B cell (primary cell): ENCODE measurements around the gene PAPSS1. TPM values are rescaled to one million over a fixed set of nuclear protein-coding genes. Genes with fewer than 3 reads are reported as not detected.

Experiments used
- ATAC-seq: fragments of 200-7000 bp; cut with Tn5 transposase; one replicate; pipeline ENCODE4 v1.10.0; 2021; ENCODE audit warnings: low read depth, mild to moderate bottlenecking, moderate number of reproducible peaks, moderate library complexity
- CTCF ChIA-PET: fragments of 350-600 bp; sonication (Branson Sonifier 250); formaldehyde crosslinking; loops from one replicate; lab custom pipeline; 2021; ENCODE audit warnings: antibody characterized with exemption, inconsistent platforms; lab: Charles Lee
- POLR2A ChIA-PET: fragments of 350-600 bp; sonication (Branson Sonifier 250); formaldehyde crosslinking; loops from one replicate; lab custom pipeline; 2021; ENCODE audit warnings: antibody characterized with exemption; lab: Charles Lee
- DNase-seq: peaks from one replicate; pipeline ENCODE4 v3.0.0; 2013
- H2AFZ ChIP-seq: 2 replicates; pipeline ENCODE4 v1.6.1; 2012; ENCODE audit warnings: mild to moderate bottlenecking, low read depth, low read length; ENCODE audit not compliant: insufficient read depth, poor library complexity, severe bottlenecking
- H3K27ac ChIP-seq, 2 donors: 1 replicate in 1 of 2; 2 replicates in 1 of 2; pipeline ENCODE4 v1.5.1; 2012 to 2013; ENCODE audit warnings: low read length in 2 of 2, mild to moderate bottlenecking in 2 of 2, moderate library complexity in 1 of 2
- H3K27me3 ChIP-seq, 4 experiments: fragments of 200-600 bp in 1 of 4; sonication (generic) in 1 of 4; replicated peaks in 1 of 4; 1 replicate in 2 of 4; 2 replicates in 2 of 4; pipeline versions ENCODE4 v1.6.1 to v1.7.0; 2013 to 2016; ENCODE audit warnings: low read length in 3 of 4, mild to moderate bottlenecking in 2 of 4, mixed read lengths in 1 of 4, moderate library complexity in 1 of 4; ENCODE audit not compliant: insufficient read depth in 4 of 4, control insufficient read depth in 3 of 4; ENCODE audit errors: control extremely low read depth in 1 of 4
- H3K36me3 ChIP-seq, 2 experiments: replicated peaks in 1 of 2; 1 replicate in 1 of 2; 2 replicates in 1 of 2; pipeline versions ENCODE4 v1.6.1 to v1.7.1; 2013; ENCODE audit warnings: low read length in 1 of 2; ENCODE audit not compliant: insufficient read depth in 2 of 2, control insufficient read depth in 1 of 2; ENCODE audit errors: control extremely low read depth in 1 of 2, extremely low read depth in 1 of 2
- H3K4me1 ChIP-seq, 2 donors: fragments of 200-600 bp in 1 of 2; sonication (generic) in 1 of 2; 1 replicate in 1 of 2; 2 replicates in 1 of 2; pipeline versions ENCODE4 v1.5.1 to v1.6.1; 2013 to 2017; ENCODE audit warnings: low read length in 2 of 2; ENCODE audit not compliant: control insufficient read depth in 2 of 2, insufficient read depth in 2 of 2
- H3K4me2 ChIP-seq: replicated peaks from 2 replicates; pipeline ENCODE3; 2012; ENCODE audit warnings: mild to moderate bottlenecking, low read depth, low read length; ENCODE audit not compliant: poor library complexity, severe bottlenecking
- H3K4me3 ChIP-seq, 5 experiments: fragments of 200-600 bp in 1 of 5; sonication (generic) in 1 of 5; 1 replicate in 3 of 5; 2 replicates in 2 of 5; pipeline versions ENCODE4 v1.5.1 to v1.7.0; 2011 to 2016; ENCODE audit warnings: low read length in 4 of 5, mild to moderate bottlenecking in 4 of 5, low read depth in 2 of 5, control low read depth in 1 of 5, moderate library complexity in 1 of 5; ENCODE audit not compliant: insufficient read depth in 1 of 5; ENCODE audit errors: control extremely low read depth in 1 of 5, extremely low read depth in 1 of 5
- H3K79me2 ChIP-seq: fragments of 200-600 bp; sonication (generic); one replicate; pipeline ENCODE4 v1.6.0; 2016; ENCODE audit warnings: low read length; ENCODE audit not compliant: control insufficient read depth, insufficient read depth
- H3K9ac ChIP-seq: fragments of 200-600 bp; sonication (generic); 2 replicates; pipeline ENCODE4 v1.6.1; 2017; ENCODE audit warnings: mild to moderate bottlenecking, low read length, moderate library complexity
- H3K9me3 ChIP-seq, 3 donors: one replicate each; pipeline versions ENCODE4 v1.6.1 to v1.7.1; 2013; ENCODE audit warnings: low read length in 2 of 3; ENCODE audit not compliant: control insufficient read depth in 2 of 3, insufficient read depth in 1 of 3; ENCODE audit errors: control extremely low read depth in 1 of 3
- H4K20me1 ChIP-seq: 2 replicates; pipeline ENCODE4 v1.6.0; 2012; ENCODE audit warnings: mild to moderate bottlenecking, low read length; ENCODE audit not compliant: insufficient read depth, control insufficient read depth, poor library complexity, severe bottlenecking
- H3K27ac Mint-ChIP-seq: one replicate; pipeline ENCODE4 v1.8.0; 2021; ENCODE audit warnings: mixed read lengths
- H3K27me3 Mint-ChIP-seq: one replicate; pipeline ENCODE4 v1.8.0; 2021; ENCODE audit warnings: mixed read lengths
- H3K4me1 Mint-ChIP-seq: one replicate; pipeline ENCODE4 v1.8.0; 2021; ENCODE audit warnings: mixed read lengths
- H3K4me3 Mint-ChIP-seq: one replicate; pipeline ENCODE4 v1.8.0; 2021; ENCODE audit warnings: mixed read lengths
- H3K9me3 Mint-ChIP-seq: one replicate; pipeline ENCODE4 v1.8.0; 2022; ENCODE audit warnings: mixed read lengths; ENCODE audit not compliant: insufficient read depth
- EZH2 ChIP-seq: IDR thresholded peaks from 2 replicates; pipeline ENCODE4 v1.6.1; 2012; ENCODE audit warnings: borderline replicate concordance, low read depth, mild to moderate bottlenecking, moderate library complexity, low read length; ENCODE audit not compliant: insufficient read depth, poor library complexity, severe bottlenecking
- WGBS: methylation state at CpG from one replicate; pipeline ENCODE4 v1.1.5; 2013; ENCODE audit warnings: missing lambda C conversion rate; ENCODE audit not compliant: insufficient coverage; 5-methylcytosine and 5-hydroxymethylcytosine counted together
- intact Hi-C: fragments of 100-400 bp; cut with micrococcal nuclease; formaldehyde crosslinking; loops from one replicate; pipeline ENCODE4 v1.10.0; 2022
- polyA plus RNA-seq: library from polyadenylated mRNA; depleted of rRNA; stranded (reverse); fragments of >200 nt; gene quantifications from 2 replicates; pipeline ENCODE4 v1.2.3, GENCODE V29; 2012
- total RNA-seq, 2 donors: library from RNA; stranded (reverse); fragments of 120-200 nt in 1 of 2; gene quantifications; 1 replicate in 1 of 2; 2 replicates in 1 of 2; pipeline versions ENCODE4 v1.2.3 to v1.2.4, GENCODE V29; 2013 to 2022
- TF ChIP-seq, protein P1 (sequence below): fragments of 200-600 bp; IDR thresholded peaks from one replicate; pipeline ENCODE4 v1.8.0; 2022; ENCODE audit warnings: antibody characterized with exemption, mild to moderate bottlenecking

The PAPSS1 gene
- total and polyA plus RNA-seq, 2 donors (not counting 1 experiment from before 2014, with no cell fraction given): 21.4 to 33.9 TPM

DNA sequence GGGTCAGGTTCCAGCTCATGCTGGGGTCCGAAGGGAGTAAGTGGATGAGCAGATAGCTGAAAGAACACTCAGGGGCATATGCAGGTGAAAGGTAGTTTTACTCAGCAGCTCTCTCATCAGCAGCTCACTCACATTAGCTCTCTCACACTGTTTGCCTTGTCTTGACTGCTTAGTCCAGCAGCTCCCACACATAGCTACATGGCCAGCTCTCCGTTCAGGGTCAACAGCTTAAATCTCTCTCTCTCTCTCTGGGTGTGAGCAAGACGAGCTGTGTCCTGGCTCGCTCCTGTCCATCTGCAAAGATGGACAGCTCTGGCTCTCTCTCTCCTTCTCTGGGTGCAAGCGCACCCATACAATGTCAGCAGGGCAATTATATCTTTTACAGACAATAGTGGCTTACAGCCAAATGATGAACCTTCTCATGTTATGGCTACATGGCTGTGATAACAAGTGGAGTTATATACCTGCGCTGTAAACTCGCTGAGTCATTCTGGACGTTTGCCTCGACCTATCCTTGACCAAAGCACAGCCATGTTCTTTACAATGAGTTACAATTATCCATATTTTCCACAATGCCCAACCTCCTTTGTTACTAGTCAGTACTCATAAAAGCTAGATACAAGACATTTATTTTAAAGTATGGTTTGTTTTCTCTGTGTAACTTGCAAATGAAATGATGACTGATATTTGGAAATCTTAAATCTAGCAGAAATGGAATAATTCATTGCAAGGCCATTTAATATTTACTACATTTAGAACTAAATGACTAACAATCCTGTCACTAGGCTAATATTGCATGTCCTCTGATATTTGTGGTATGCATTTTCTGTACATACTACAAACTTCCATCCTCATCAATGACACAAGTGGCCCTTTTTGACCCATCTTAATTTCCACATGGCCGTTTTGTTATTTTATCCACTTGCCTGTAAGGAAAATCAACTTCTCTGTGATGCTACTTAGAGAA lies 9.3 kb downstream of the PAPSS1 start:
- peaks cover 68% of the 10 kb centered on the region for H3K79me2 ChIP-seq
- no peak overlapping the region for H3K27ac Mint-ChIP-seq
- H3K9me3 Mint-ChIP-seq: peaks cover 7% of the 10 kb centered on the region
- H3K36me3 ChIP-seq: no peaks in the 10 kb centered on the region
- H4K20me1 ChIP-seq: peaks cover 20% of the 10 kb centered on the region
- peaks cover 14% of the 10 kb centered on the region for H3K4me1 Mint-ChIP-seq
- H3K4me1 ChIP-seq: no peaks in the 10 kb centered on the region
- no peaks in the 10 kb centered on the region for H3K27me3 ChIP-seq
- no peak overlapping the region for H3K4me3 Mint-ChIP-seq
- H3K27ac ChIP-seq: no peak overlapping the region
- POLR2A ChIA-PET: no interaction called here
- CTCF ChIA-PET: no interaction called here
- TF ChIP-seq, protein P1, sequence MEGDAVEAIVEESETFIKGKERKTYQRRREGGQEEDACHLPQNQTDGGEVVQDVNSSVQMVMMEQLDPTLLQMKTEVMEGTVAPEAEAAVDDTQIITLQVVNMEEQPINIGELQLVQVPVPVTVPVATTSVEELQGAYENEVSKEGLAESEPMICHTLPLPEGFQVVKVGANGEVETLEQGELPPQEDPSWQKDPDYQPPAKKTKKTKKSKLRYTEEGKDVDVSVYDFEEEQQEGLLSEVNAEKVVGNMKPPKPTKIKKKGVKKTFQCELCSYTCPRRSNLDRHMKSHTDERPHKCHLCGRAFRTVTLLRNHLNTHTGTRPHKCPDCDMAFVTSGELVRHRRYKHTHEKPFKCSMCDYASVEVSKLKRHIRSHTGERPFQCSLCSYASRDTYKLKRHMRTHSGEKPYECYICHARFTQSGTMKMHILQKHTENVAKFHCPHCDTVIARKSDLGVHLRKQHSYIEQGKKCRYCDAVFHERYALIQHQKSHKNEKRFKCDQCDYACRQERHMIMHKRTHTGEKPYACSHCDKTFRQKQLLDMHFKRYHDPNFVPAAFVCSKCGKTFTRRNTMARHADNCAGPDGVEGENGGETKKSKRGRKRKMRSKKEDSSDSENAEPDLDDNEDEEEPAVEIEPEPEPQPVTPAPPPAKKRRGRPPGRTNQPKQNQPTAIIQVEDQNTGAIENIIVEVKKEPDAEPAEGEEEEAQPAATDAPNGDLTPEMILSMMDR: no peak
- no peak for TF ChIP-seq EZH2
- ATAC-seq (no peak), DNase-seq (no peak)
- WGBS: 95% methylated on average over 3 of the region's 10 CpGs
- H3K9ac ChIP-seq: no peak overlapping the region
- H2AFZ ChIP-seq: no peak overlapping the region
- no peaks in the 10 kb centered on the region for H3K27me3 Mint-ChIP-seq
- H3K9me3 ChIP-seq: peaks cover 1 to 20% (median 12%) of the 10 kb centered on the region in 3 donors
- intact Hi-C loops: no loop called here
- H3K4me3 ChIP-seq: no peak overlapping the region
- no peak overlapping the region for H3K4me2 ChIP-seq

DNA sequence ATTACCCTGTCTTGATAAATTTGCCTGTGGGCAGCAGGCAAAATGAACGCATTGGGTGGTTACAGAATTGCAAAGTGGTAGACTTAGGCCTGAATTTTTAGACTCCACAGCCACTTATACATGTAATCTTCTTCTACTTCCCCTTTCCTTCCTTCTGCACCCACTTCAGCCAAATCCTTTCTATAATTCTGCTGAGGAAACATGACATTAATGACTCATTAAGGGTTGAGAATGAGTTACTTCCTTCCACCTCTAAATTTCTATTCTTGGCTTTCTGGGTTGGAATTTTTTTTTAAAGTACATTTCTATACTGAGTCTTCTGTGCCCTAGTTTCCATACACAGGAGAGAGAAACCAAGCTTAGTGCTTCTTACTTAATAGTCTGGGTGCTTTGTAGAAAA lies 10.1 kb downstream of the PAPSS1 start:
- intact Hi-C loops: no loop called here
- H3K9me3 ChIP-seq: peaks cover 2 to 29% (median 16%) of the 10 kb centered on the region in 3 donors
- H3K4me2 ChIP-seq: no peak overlapping the region
- ChIA-PET CTCF (no interaction called here), POLR2A (no interaction called here)
- TF ChIP-seq EZH2: no peak
- TF ChIP-seq, protein P1: no peak
- ATAC-seq (no peak), DNase-seq (no peak)
- Mint-ChIP-seq H3K9me3 (peaks cover 12% of the 10 kb centered on the region), H3K27ac (no peak overlapping the region), H3K4me1 (peaks cover 14% of the 10 kb centered on the region), H3K27me3 (no peaks in the 10 kb centered on the region), H3K4me3 (no peak overlapping the region)
- no peak overlapping the region for H2AFZ ChIP-seq
- H3K4me1 ChIP-seq: no peaks in the 10 kb centered on the region
- H3K9ac ChIP-seq: no peak overlapping the region
- WGBS: no CpG with 5 or more reads among the region's 1 CpG
- peaks cover 20% of the 10 kb centered on the region for H4K20me1 ChIP-seq
- H3K79me2 ChIP-seq: peaks cover 62% of the 10 kb centered on the region
- H3K27me3 ChIP-seq: no peaks in the 10 kb centered on the region
- no peaks in the 10 kb centered on the region for H3K36me3 ChIP-seq
- no peak overlapping the region for H3K4me3 ChIP-seq
- no peak overlapping the region for H3K27ac ChIP-seq
